ENCODE measurements around the gene PIK3R3.

- no peak for TF ChIP-seq CTCF (IDR thresholded peaks at IDR 0.05)
- TF ChIP-seq POLR2A (IDR thresholded peaks at IDR 0.05): no peak
Measured at GRCh38 chr1:46043458-46044017, 88.9 kb downstream of the PIK3R3 start.
